WI38 (cell line): ENCODE measurements around the gene LMBR1.
"Not testable (repeated sequence)": the region's sequence is repeated elsewhere in the genome, so short reads cannot be mapped to it uniquely, and the experiment has no call there.

Experiments used
- H3K4me3 ChIP-seq: 2 replicates; pipeline ENCODE4 v1.5.1; 2011; ENCODE audit warnings: low read depth, mild to moderate bottlenecking, control low read depth, low read length
- TF ChIP-seq, protein P1 (sequence below): IDR thresholded peaks from 2 replicates; pipeline ENCODE4 v1.5.1; 2012; ENCODE audit warnings: low read depth, mild to moderate bottlenecking, control low read depth, low read length

LMBR1 gene

DNA sequence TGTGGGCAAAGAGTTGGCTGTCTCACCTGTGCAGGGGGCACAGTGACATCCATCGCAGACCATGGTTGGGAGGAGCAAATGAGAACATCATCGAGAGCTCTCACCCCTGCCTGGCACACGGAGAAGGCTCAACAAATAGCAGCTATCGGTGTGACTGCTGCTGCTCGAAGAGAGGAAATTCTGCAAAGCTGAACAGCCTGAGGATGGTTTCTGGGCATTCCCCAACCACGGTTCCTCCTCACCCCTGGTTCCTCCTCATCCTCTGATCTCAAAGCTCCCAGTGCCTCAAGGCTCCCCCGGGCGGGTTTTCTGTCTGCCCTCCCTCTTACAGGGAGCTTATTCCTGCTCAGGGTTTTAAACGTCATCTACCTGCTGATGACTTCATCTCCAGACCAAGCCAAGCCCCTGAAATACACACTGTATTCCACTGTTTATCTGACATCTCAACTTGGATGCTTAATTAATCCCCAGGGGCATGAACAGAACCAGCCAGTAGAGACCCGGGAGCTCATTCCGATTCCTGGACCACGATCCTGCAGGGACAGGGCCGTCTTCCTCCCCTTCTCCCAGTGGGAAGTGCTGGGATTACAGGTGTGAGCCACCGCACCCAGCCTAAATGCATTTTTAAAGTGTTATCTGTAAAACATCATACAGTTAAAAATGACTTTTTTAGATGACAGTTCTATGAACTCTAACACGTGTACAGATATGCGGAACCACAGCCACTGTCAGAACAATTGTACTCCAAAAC is 37.0 kb upstream of the LMBR1 start:
- H3K4me3 ChIP-seq = no peak overlapping the region
- TF ChIP-seq, protein P1, sequence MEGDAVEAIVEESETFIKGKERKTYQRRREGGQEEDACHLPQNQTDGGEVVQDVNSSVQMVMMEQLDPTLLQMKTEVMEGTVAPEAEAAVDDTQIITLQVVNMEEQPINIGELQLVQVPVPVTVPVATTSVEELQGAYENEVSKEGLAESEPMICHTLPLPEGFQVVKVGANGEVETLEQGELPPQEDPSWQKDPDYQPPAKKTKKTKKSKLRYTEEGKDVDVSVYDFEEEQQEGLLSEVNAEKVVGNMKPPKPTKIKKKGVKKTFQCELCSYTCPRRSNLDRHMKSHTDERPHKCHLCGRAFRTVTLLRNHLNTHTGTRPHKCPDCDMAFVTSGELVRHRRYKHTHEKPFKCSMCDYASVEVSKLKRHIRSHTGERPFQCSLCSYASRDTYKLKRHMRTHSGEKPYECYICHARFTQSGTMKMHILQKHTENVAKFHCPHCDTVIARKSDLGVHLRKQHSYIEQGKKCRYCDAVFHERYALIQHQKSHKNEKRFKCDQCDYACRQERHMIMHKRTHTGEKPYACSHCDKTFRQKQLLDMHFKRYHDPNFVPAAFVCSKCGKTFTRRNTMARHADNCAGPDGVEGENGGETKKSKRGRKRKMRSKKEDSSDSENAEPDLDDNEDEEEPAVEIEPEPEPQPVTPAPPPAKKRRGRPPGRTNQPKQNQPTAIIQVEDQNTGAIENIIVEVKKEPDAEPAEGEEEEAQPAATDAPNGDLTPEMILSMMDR = no peak

DNA sequence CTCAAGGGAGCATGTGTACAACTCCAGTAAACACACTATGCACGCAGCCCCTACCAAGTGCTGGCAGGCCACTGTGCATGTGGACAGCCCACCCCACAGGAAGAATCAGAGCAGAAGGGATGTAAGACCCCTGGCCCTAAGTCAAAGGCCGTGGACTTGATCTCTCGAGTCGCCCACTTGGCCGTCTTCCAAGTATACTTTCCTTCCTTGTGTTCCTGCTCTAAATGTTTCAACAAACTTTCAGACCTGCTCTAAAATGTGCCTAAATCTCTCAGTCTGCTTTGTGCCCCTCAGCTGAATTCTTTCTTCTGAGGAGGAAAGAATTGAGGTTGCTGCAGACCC is 35.4 kb upstream of the LMBR1 start:
- TF ChIP-seq, protein P1 = no peak
- no peak overlapping the region for H3K4me3 ChIP-seq

- TF ChIP-seq, protein P1 = no peak
- H3K4me3 ChIP-seq = no peak overlapping the region
Observed at GRCh38 chr7:156927571-156928405, 34.8 kb upstream of the LMBR1 start.

DNA sequence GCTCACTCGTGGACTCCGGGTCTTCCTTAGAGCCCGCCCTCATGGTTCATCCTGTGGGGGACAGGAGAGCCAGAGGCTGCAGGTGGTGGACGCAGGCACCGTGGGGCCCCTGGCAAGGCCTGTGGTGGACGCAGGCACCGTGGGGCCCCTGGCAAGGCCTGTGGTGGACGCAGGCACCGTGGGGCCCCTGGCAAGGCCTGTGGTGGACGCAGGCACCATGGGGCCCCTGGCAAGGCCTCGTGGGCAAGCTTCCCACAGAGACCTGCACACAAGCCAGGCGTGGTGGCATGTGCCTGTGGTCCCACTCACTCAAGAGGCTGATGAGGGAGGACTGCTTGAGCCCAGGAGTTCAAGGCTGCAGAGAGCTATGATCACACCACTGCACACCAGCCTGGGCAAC is 32.8 kb upstream of the LMBR1 start:
- H3K4me3 ChIP-seq = not testable (repeated sequence)

DNA sequence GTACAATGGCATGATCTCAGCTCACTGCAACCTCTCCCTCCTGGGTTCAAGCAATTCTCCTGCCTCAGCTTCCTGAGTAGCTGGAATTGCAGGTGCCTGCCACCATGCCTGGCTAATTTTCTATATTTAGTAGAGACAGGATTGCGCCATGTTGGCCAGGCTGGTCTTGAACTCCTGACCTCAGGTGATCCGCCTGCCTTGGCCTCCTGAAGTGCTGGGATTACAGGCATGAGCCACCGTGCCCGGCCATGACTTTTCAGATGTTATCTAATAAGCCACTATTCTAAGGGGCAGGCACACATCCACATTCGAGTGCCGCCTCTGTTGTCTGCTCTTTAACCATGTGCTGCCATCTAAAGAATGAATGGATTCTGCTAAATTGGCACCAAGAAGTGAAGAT is 29.3 kb upstream of the LMBR1 start:
- not testable (repeated sequence) for H3K4me3 ChIP-seq

GRCh38 chr7:156920487-156921373 is 27.7 kb upstream of the LMBR1 start:
- not testable (repeated sequence) for H3K4me3 ChIP-seq

GRCh38 chr7:156920076-156920475 is 27.1 kb upstream of the LMBR1 start:
- TF ChIP-seq, protein P1 = no peak
- H3K4me3 ChIP-seq = no peak overlapping the region

- no peak overlapping the region for H3K4me3 ChIP-seq
- TF ChIP-seq, protein P1 = no peak
Observed at GRCh38 chr7:156919132-156919713, 26.2 kb upstream of the LMBR1 start.
